H9 (cell line): Measurements from ENCODE around the gene NUP98. TPM values are rescaled to one million over a fixed set of nuclear protein-coding genes. Genes with fewer than 3 reads are reported as not detected.

Experiments
- DNase-seq: peaks from one replicate; pipeline ENCODE4 v3.0.0-alpha.2; 2017
- H2AFZ ChIP-seq: one replicate; pipeline ENCODE4 v1.6.1; 2013; ENCODE audit warnings: mild to moderate bottlenecking, low read length, control low read depth, moderate library complexity
- H2AK5ac ChIP-seq: 2 replicates; pipeline ENCODE4 v1.6.1; 2013; ENCODE audit warnings: low read length, control low read depth, mixed read lengths; ENCODE audit not compliant: insufficient read length
- H2BK120ac ChIP-seq: one replicate; pipeline ENCODE4 v1.6.1; 2013; ENCODE audit warnings: low read depth, mild to moderate bottlenecking, low read length, control low read depth, inconsistent platforms; ENCODE audit not compliant: poor library complexity, severe bottlenecking
- H2BK12ac ChIP-seq: 2 replicates; pipeline ENCODE4 v1.6.1; 2013; ENCODE audit warnings: low read length, control low read depth, mixed read lengths, low read depth; ENCODE audit not compliant: insufficient read length
- H2BK15ac ChIP-seq: 2 replicates; pipeline ENCODE4 v1.6.1; 2013; ENCODE audit warnings: low read depth, low read length, control low read depth
- H2BK20ac ChIP-seq: one replicate; pipeline ENCODE4 v1.6.1; 2013; ENCODE audit warnings: low read depth, mild to moderate bottlenecking, low read length, control low read depth, inconsistent platforms; ENCODE audit not compliant: poor library complexity, severe bottlenecking
- H2BK5ac ChIP-seq: 2 replicates; pipeline ENCODE4 v1.6.1; 2013; ENCODE audit warnings: low read length, control low read depth, mixed read lengths; ENCODE audit not compliant: insufficient read length
- H3K14ac ChIP-seq: 2 replicates; pipeline ENCODE4 v1.6.1; 2013; ENCODE audit warnings: low read length, control low read depth; ENCODE audit not compliant: insufficient read depth
- H3K18ac ChIP-seq: 2 replicates; pipeline ENCODE4 v1.6.1; 2013; ENCODE audit warnings: low read depth, mild to moderate bottlenecking, mixed read lengths, low read length, control low read depth; ENCODE audit not compliant: insufficient read length
- H3K23ac ChIP-seq: 2 replicates; pipeline ENCODE4 v1.6.1; 2013; ENCODE audit warnings: low read length, control low read depth, mixed read lengths, low read depth; ENCODE audit not compliant: insufficient read length
- H3K23me2 ChIP-seq: 2 replicates; pipeline ENCODE4 v1.6.1; 2013; ENCODE audit warnings: low read depth, mild to moderate bottlenecking, mixed read lengths, low read length, control low read depth; ENCODE audit not compliant: insufficient read length, poor library complexity, severe bottlenecking
- H3K27ac ChIP-seq: 2 replicates; pipeline ENCODE4 v1.5.1; 2013; ENCODE audit warnings: low read length, control low read depth, mixed read lengths, low read depth; ENCODE audit not compliant: insufficient read length
- H3K27me3 ChIP-seq: 2 replicates; pipeline ENCODE4 v1.6.1; 2013; ENCODE audit warnings: low read length, control low read depth, inconsistent platforms; ENCODE audit not compliant: insufficient read depth
- H3K4ac ChIP-seq: 2 replicates; pipeline ENCODE4 v1.6.1; 2013; ENCODE audit warnings: low read depth, mild to moderate bottlenecking, control low read depth, inconsistent platforms, low read length, moderate library complexity
- H3K4me1 ChIP-seq: 2 replicates; pipeline ENCODE4 v1.6.1; 2013; ENCODE audit warnings: low read length, control low read depth, inconsistent platforms; ENCODE audit not compliant: insufficient read depth
- H3K4me2 ChIP-seq: 2 replicates; pipeline ENCODE4 v1.6.1; 2013; ENCODE audit warnings: low read length, control low read depth, mixed read lengths; ENCODE audit not compliant: insufficient read length, insufficient read depth
- H3K56ac ChIP-seq: 2 replicates; pipeline ENCODE4 v1.6.1; 2013; ENCODE audit warnings: low read depth, mild to moderate bottlenecking, mixed read lengths, low read length, control low read depth; ENCODE audit not compliant: insufficient read length
- H3K79me1 ChIP-seq: 2 replicates; pipeline ENCODE4 v1.6.1; 2013; ENCODE audit warnings: low read depth, mild to moderate bottlenecking, moderate library complexity, low read length, control low read depth, inconsistent platforms; ENCODE audit not compliant: insufficient read depth, poor library complexity, severe bottlenecking
- H3K79me2 ChIP-seq: 2 replicates; pipeline ENCODE4 v1.6.1; 2013; ENCODE audit warnings: low read length, control low read depth, inconsistent platforms; ENCODE audit not compliant: insufficient read depth
- H3K9ac ChIP-seq: 2 replicates; pipeline ENCODE4 v1.6.1; 2013; ENCODE audit warnings: low read length, control low read depth, mixed read lengths; ENCODE audit not compliant: insufficient read length; ENCODE audit errors: extremely low read depth
- H3K9me3 ChIP-seq: one replicate; pipeline ENCODE4 v1.6.1; 2013; ENCODE audit warnings: low read depth, low read length, inconsistent platforms; ENCODE audit not compliant: control insufficient read depth
- H3T11ph ChIP-seq: one replicate; pipeline ENCODE4 v1.6.1; 2013; ENCODE audit warnings: mild to moderate bottlenecking, low read length, control low read depth, inconsistent platforms
- H4K20me1 ChIP-seq: one replicate; pipeline ENCODE4 v1.6.1; 2013; ENCODE audit not compliant: control insufficient read depth, insufficient read length, insufficient read depth
- H4K5ac ChIP-seq: 2 replicates; pipeline ENCODE4 v1.6.1; 2013; ENCODE audit warnings: low read depth, mild to moderate bottlenecking, mixed read lengths, low read length, control low read depth; ENCODE audit not compliant: insufficient read length
- H4K8ac ChIP-seq: replicated peaks from 2 replicates; pipeline ENCODE4 v1.6.1; 2013; ENCODE audit warnings: low read length, control low read depth, mixed read lengths, low read depth; ENCODE audit not compliant: insufficient read length
- H4K91ac ChIP-seq: 2 replicates; pipeline ENCODE4 v1.6.1; 2013; ENCODE audit warnings: low read depth, mild to moderate bottlenecking, moderate library complexity, mixed read lengths, low read length, control low read depth; ENCODE audit not compliant: insufficient read length
- H3K27ac Mint-ChIP-seq, 3 experiments: 2 replicates in 2 of 3; 3 replicates in 1 of 3; pipeline ENCODE4 v1.8.0; 2020 to 2021; ENCODE audit warnings: mixed read lengths in 3 of 3, mild to moderate bottlenecking in 1 of 3, moderate library complexity in 1 of 3
- H3K27me3 Mint-ChIP-seq: 2 replicates; pipeline ENCODE4 v1.8.0; 2021; ENCODE audit warnings: low read depth, mild to moderate bottlenecking, moderate library complexity, mixed read lengths
- H3K36me3 Mint-ChIP-seq, 3 experiments: 2 replicates in 2 of 3; 3 replicates in 1 of 3; pipeline ENCODE4 v1.8.0; 2020 to 2021; ENCODE audit warnings: low read depth in 3 of 3, mixed read lengths in 3 of 3; ENCODE audit not compliant: insufficient read depth in 1 of 3
- H3K4me1 Mint-ChIP-seq, 2 experiments: 2 replicates each; pipeline ENCODE4 v1.8.0; 2020; ENCODE audit warnings: mixed read lengths in 2 of 2
- H3K4me3 Mint-ChIP-seq, 2 experiments: 2 replicates in 1 of 2; 3 replicates in 1 of 2; pipeline ENCODE4 v1.8.0; 2020 to 2021; ENCODE audit warnings: mild to moderate bottlenecking in 2 of 2, mixed read lengths in 2 of 2, moderate library complexity in 1 of 2
- H3K9me3 Mint-ChIP-seq, 2 experiments: 2 replicates in 1 of 2; 3 replicates in 1 of 2; pipeline ENCODE4 v1.8.0; 2020; ENCODE audit warnings: mild to moderate bottlenecking in 2 of 2, mixed read lengths in 2 of 2, moderate library complexity in 1 of 2
- WGBS: extraction: QIAGEN DNeasy Blood & Tissue Kit; methylation state at CpG from one replicate; pipeline ENCODE4 v1.1.7; 2013; ENCODE audit warnings: missing lambda C conversion rate, low lambda C conversion rate, mixed read lengths; ENCODE audit not compliant: insufficient read length; ENCODE audit errors: extremely low coverage; 5-methylcytosine and 5-hydroxymethylcytosine counted together
- total RNA-seq: library from RNA; stranded (reverse); gene quantifications from 2 replicates; pipeline ENCODE4 v1.2.1, GENCODE V29; 2021
- TF ChIP-seq, protein P1 (sequence below): fragments of 200-600 bp; sonication (generic); conservative IDR thresholded peaks from 3 replicates; pipeline ENCODE4 v1.8.0; 2021; ENCODE audit warnings: antibody characterized with exemption, mild to moderate bottlenecking

The NUP98 gene
- total RNA-seq, 1 experiment from 2014 or later: 105 TPM

DNA sequence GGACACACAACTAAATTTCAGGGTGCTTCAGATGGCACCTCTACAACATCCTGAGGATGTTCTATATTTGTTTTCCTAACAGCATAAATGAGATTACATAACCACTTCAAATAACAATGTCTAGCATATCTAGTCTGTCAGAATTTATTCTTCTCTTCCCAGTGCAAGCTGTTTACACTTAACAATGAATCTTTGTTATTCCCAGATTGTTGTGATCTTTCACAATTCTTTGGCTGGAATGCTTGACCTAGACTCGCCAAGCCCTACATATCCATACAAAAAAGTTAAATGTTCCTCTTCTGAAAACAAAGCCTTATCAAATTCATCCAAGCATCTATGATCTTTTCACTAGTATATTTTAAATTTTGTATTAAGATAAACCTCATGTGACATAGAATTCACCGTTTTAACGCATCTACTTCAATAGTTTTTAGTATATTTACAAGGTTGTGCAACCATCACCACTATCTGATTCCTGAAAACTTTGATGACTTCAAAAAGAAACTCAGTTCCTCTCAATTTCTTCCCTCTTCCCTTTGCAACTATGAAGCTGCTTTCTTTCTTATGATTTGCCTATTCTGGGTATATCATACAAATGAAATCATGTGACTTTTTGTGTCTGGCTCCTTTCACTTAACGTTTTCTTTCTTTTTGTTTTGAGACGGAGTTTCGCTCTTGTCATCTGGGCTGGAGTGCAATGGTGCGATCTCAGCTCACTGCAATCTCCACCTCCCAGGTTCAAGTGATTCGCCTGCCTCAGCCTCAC lies 64.5 kb downstream of the NUP98 start:
- Mint-ChIP-seq H3K9me3 (no peaks in the 10 kb centered on the region), H3K36me3 (peaks cover 44 to 93% (median 92%) of the 10 kb centered on the region in 3 experiments), H3K4me1 (no peaks in the 10 kb centered on the region), H3K27me3 (no peaks in the 10 kb centered on the region), H3K27ac (peak overlapping the region in 2 of 3 experiments; percentile 56 to 79; a peak in 3 of 7 replicates), H3K4me3 (no peak overlapping the region)
- no peak overlapping the region for H3K4me2 ChIP-seq
- H3K23me2 ChIP-seq: no peaks in the 10 kb centered on the region
- H3K14ac ChIP-seq: no peak overlapping the region
- no peak overlapping the region for H2BK5ac ChIP-seq
- H3K56ac ChIP-seq: no peak overlapping the region
- no peak overlapping the region for H4K5ac ChIP-seq
- H3K27me3 ChIP-seq: no peaks in the 10 kb centered on the region
- TF ChIP-seq, protein P1, sequence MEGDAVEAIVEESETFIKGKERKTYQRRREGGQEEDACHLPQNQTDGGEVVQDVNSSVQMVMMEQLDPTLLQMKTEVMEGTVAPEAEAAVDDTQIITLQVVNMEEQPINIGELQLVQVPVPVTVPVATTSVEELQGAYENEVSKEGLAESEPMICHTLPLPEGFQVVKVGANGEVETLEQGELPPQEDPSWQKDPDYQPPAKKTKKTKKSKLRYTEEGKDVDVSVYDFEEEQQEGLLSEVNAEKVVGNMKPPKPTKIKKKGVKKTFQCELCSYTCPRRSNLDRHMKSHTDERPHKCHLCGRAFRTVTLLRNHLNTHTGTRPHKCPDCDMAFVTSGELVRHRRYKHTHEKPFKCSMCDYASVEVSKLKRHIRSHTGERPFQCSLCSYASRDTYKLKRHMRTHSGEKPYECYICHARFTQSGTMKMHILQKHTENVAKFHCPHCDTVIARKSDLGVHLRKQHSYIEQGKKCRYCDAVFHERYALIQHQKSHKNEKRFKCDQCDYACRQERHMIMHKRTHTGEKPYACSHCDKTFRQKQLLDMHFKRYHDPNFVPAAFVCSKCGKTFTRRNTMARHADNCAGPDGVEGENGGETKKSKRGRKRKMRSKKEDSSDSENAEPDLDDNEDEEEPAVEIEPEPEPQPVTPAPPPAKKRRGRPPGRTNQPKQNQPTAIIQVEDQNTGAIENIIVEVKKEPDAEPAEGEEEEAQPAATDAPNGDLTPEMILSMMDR: no peak
- H3T11ph ChIP-seq: no peak overlapping the region
- H4K20me1 ChIP-seq: no peaks in the 10 kb centered on the region
- no peak overlapping the region for H3K9ac ChIP-seq
- no peak overlapping the region for H3K18ac ChIP-seq
- no peaks in the 10 kb centered on the region for H3K79me2 ChIP-seq
- no CpG with 5 or more reads among the region's 8 CpGs for WGBS
- H3K27ac ChIP-seq: no peak overlapping the region
- no peaks in the 10 kb centered on the region for H3K4me1 ChIP-seq
- no peak overlapping the region for H2BK120ac ChIP-seq
- no peak overlapping the region for H4K91ac ChIP-seq
- H2BK20ac ChIP-seq: no peak overlapping the region
- H2BK15ac ChIP-seq: no peak overlapping the region
- no peak overlapping the region for H3K23ac ChIP-seq
- H2BK12ac ChIP-seq: no peak overlapping the region
- H2AK5ac ChIP-seq: no peak overlapping the region
- no peaks in the 10 kb centered on the region for H3K79me1 ChIP-seq
- no peaks in the 10 kb centered on the region for H3K9me3 ChIP-seq
- no peak overlapping the region for H4K8ac ChIP-seq
- H3K4ac ChIP-seq: no peak overlapping the region
- no peak for DNase-seq
- H2AFZ ChIP-seq: no peak overlapping the region
